SH-SY5Y (cell line): ENCODE data around the gene FBLIM1.

Experiments used
- GATA2 ChIP-seq: IDR thresholded peaks from 2 replicates; pipeline ENCODE4 v1.6.1; 2011; ENCODE audit warnings: mild to moderate bottlenecking, low read depth, low read length
- GATA3 ChIP-seq: IDR thresholded peaks from 2 replicates; pipeline ENCODE4 v1.6.1; 2011; ENCODE audit warnings: low read depth, mild to moderate bottlenecking, low read length, moderate library complexity

DNA sequence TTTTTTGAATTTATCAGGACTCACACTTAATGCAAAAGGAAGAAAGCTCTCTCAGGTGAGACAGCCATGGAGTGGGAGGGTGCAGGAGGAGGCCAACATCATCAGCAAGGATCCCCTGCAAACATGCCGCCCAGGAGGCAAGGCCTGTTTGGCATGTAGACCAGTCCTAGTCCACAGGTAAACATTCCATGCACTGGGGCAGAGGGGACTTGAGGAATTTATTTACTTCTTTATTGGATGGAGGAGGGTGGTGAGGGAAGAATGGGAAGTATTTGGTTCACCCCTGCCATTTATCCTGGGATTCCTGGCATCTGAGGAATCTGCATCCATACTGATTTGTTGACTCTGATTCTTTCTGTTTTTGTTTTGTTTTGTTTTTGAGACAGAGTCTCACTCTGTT, 50.4 kb downstream of the FBLIM1 start:
- no peak for TF ChIP-seq GATA2
- no peak for TF ChIP-seq GATA3
